HepG2 (cell line): ENCODE data around the gene CCNQ. TPM values are rescaled to one million over a fixed set of nuclear protein-coding genes. Genes with fewer than 3 reads are reported as not detected.

Source experiments
- ATAC-seq: fragments of 200-7000 bp; cut with Tn5 transposase; 3 replicates; pipeline ENCODE4 v1.9.1; 2020; ENCODE audit warnings: mild to moderate bottlenecking, moderate library complexity
- BruUV-seq: library from RNA; stranded (reverse); fragments of 400-500 nt; replicated peaks from 2 replicates; lab custom pipeline; 2021; lab: Mats Ljungman, UMichigan
- CTCF ChIA-PET: fragments of 300-600 bp; formaldehyde crosslinking; extraction: SDS; loops from one replicate; lab custom pipeline; 2021; ENCODE audit warnings: low total read pairs, inconsistent platforms, low intra/inter-chr PET ratio; lab: Yijun Ruan, JAX
- POLR2A ChIA-PET: fragments of 350-600 bp; sonication (Branson Sonifier 250); formaldehyde crosslinking; loops from one replicate; lab custom pipeline; 2020; ENCODE audit warnings: antibody characterized with exemption, inconsistent platforms; lab: Yijun Ruan, JAX
- DNase-seq: peaks from one replicate; pipeline ENCODE4 v3.0.0-alpha.2; 2015; ENCODE audit warnings: low spot score
- FAIRE-seq: peaks from 3 replicates; lab custom pipeline; 2011; peaks lifted over from hg19 to GRCh38; lab: Jason Lieb, UNC
- H2AFZ ChIP-seq: one replicate; pipeline ENCODE4 v1.6.1; 2011; ENCODE audit warnings: low read length, inconsistent platforms
- H3K27ac ChIP-seq: fragments of 300-600 bp; 3 replicates; pipeline ENCODE4 v1.8.0; 2011; ENCODE audit warnings: mixed run types, mild to moderate bottlenecking, mixed read lengths, low read length, inconsistent platforms; ENCODE audit not compliant: insufficient read depth; ENCODE audit errors: extremely low read length
- H3K27me3 ChIP-seq, 2 experiments: fragments of 200-600 bp in 1 of 2; 2 replicates in 1 of 2; 3 replicates in 1 of 2; pipeline versions ENCODE4 v1.6.0 to v1.8.0; 2011; ENCODE audit warnings: low read length in 2 of 2, mild to moderate bottlenecking in 2 of 2, moderate library complexity in 2 of 2, inconsistent platforms in 1 of 2; ENCODE audit not compliant: insufficient read depth in 2 of 2, control insufficient read depth in 1 of 2
- H3K36me3 ChIP-seq, 2 experiments: fragments of 200-600 bp in 1 of 2; replicated peaks in 1 of 2; 2 replicates in 1 of 2; 3 replicates in 1 of 2; pipeline versions ENCODE4 v1.5.1 to v1.8.0; 2011; ENCODE audit warnings: low read length in 2 of 2, inconsistent platforms in 1 of 2; ENCODE audit not compliant: insufficient read depth in 2 of 2, control insufficient read depth in 1 of 2
- H3K4me1 ChIP-seq: 2 replicates; pipeline ENCODE4 v1.5.1; 2012; ENCODE audit warnings: low read length, inconsistent platforms; ENCODE audit not compliant: insufficient read depth
- H3K4me2 ChIP-seq: 2 replicates; pipeline ENCODE4 v1.6.0; 2011; ENCODE audit warnings: low read depth, low read length, inconsistent platforms
- H3K4me3 ChIP-seq, 3 experiments: fragments of 200-600 bp in 1 of 3; sonication (generic), shearing (Covaris generic) in 1 of 3; replicated peaks in 1 of 3; 2 replicates each; pipeline ENCODE4 v1.5.1; 2011 to 2016; ENCODE audit warnings: low read length in 3 of 3, inconsistent platforms in 2 of 3, low read depth in 2 of 3, mild to moderate bottlenecking in 2 of 3, control low read depth in 1 of 3, mixed read lengths in 1 of 3; ENCODE audit not compliant: insufficient read depth in 1 of 3
- H3K79me2 ChIP-seq: one replicate; pipeline ENCODE4 v1.6.1; 2011; ENCODE audit warnings: low read length, inconsistent platforms; ENCODE audit not compliant: insufficient read depth
- H3K9ac ChIP-seq: 2 replicates; pipeline ENCODE4 v1.6.0; 2011; ENCODE audit warnings: mild to moderate bottlenecking, low read depth, low read length, inconsistent platforms; ENCODE audit not compliant: insufficient read depth
- H3K9me3 ChIP-seq: 2 replicates; pipeline ENCODE4 v1.5.1; 2012; ENCODE audit warnings: mild to moderate bottlenecking, low read length
- H4K20me1 ChIP-seq: 2 replicates; pipeline ENCODE4 v1.6.0; 2011; ENCODE audit warnings: inconsistent platforms, mild to moderate bottlenecking, low read length, moderate library complexity; ENCODE audit not compliant: insufficient read depth
- AKAP8 ChIP-seq: sonication (generic); formaldehyde crosslinking; IDR thresholded peaks from 2 replicates; pipeline ENCODE4 v1.5.1; 2020; ENCODE audit warnings: mild to moderate bottlenecking, missing genetic modification reagents
- DR1 ChIP-seq: sonication (generic); formaldehyde crosslinking; IDR thresholded peaks from 2 replicates; pipeline ENCODE4 v1.8.0; 2021; ENCODE audit warnings: mild to moderate bottlenecking, missing genetic modification reagents, inconsistent platforms
- FOXM1 ChIP-seq: sonication (generic); formaldehyde crosslinking; IDR thresholded peaks from 2 replicates; pipeline ENCODE4 v1.5.0; 2020; ENCODE audit warnings: missing genetic modification reagents
- MIER3 ChIP-seq: IDR thresholded peaks from 2 replicates; pipeline ENCODE4 v1.6.1; 2016; ENCODE audit warnings: missing compliant biosample characterization, borderline replicate concordance
- NR3C1 ChIP-seq: sonication (generic); formaldehyde crosslinking; IDR thresholded peaks from 2 replicates; pipeline ENCODE4 v1.4.0; 2020; ENCODE audit warnings: missing genetic modification reagents
- SATB2 ChIP-seq: sonication (generic); formaldehyde crosslinking; IDR thresholded peaks from 2 replicates; pipeline ENCODE4 v1.5.0; 2020; ENCODE audit warnings: missing genetic modification reagents
- TARDBP ChIP-seq: sonication (generic); formaldehyde crosslinking; IDR thresholded peaks from 2 replicates; pipeline ENCODE4 v1.8.0; 2022; ENCODE audit warnings: mild to moderate bottlenecking, missing genetic modification reagents
- ZNF274 ChIP-seq: sonication (generic); formaldehyde crosslinking; IDR thresholded peaks from 2 replicates; pipeline ENCODE4 v1.5.1; 2020; ENCODE audit warnings: mild to moderate bottlenecking, missing genetic modification reagents
- ZNF343 ChIP-seq: sonication (generic); formaldehyde crosslinking; IDR thresholded peaks from 2 replicates; pipeline ENCODE4 v1.4.0; 2020; ENCODE audit warnings: mild to moderate bottlenecking, missing genetic modification reagents
- ZNF362 ChIP-seq: sonication (generic); formaldehyde crosslinking; IDR thresholded peaks from 2 replicates; pipeline ENCODE4 v1.4.0; 2020; ENCODE audit warnings: missing genetic modification reagents, mild to moderate bottlenecking, borderline replicate concordance
- ZNF678 ChIP-seq: sonication (generic); formaldehyde crosslinking; IDR thresholded peaks from 2 replicates; pipeline ENCODE4 v1.4.0; 2020; ENCODE audit warnings: mild to moderate bottlenecking, missing genetic modification reagents
- ZNF746 ChIP-seq: sonication (generic); formaldehyde crosslinking; IDR thresholded peaks from 2 replicates; pipeline ENCODE4 v1.8.0; 2022; ENCODE audit warnings: mild to moderate bottlenecking, missing genetic modification reagents
- ZNF770 ChIP-seq: sonication (generic); formaldehyde crosslinking; IDR thresholded peaks from 2 replicates; pipeline ENCODE4 v1.5.0; 2020; ENCODE audit warnings: mild to moderate bottlenecking, missing genetic modification reagents
- ZNF776 ChIP-seq: sonication (generic); formaldehyde crosslinking; IDR thresholded peaks from 2 replicates; pipeline ENCODE4 v1.4.0; 2020; ENCODE audit warnings: mild to moderate bottlenecking, missing genetic modification reagents
- WGBS: methylation state at CpG from one replicate; pipeline ENCODE4 v1.1.6; 2017; ENCODE audit warnings: low lambda C conversion rate; 5-methylcytosine and 5-hydroxymethylcytosine counted together
- in situ Hi-C: cut with HindIII; loops from 2 replicates; pipeline ENCODE4 v1.10.0; 2017; ENCODE audit warnings: low pct_unique_long_range_greater_than_20kb; ENCODE audit not compliant: extremely low pct_ligation_motif_present
- intact Hi-C: fragments of 100-400 bp; cut with micrococcal nuclease; formaldehyde crosslinking; loops from one replicate; pipeline ENCODE4 v1.10.0; 2022; ENCODE audit not compliant: unreplicated experiment
- polyA plus RNA-seq, 8 experiments: library from polyadenylated mRNA; depleted of rRNA in 3 of 8; stranded (reverse) in 7 of 8; unstranded in 1 of 8; fragments of >200 nt; fragmentation: Illumina TruSeq in 4 of 8; extraction: Trizol in 4 of 8; gene quantifications; 2 replicates each; pipeline versions ENCODE4 v1.2.1 to v1.2.3, GENCODE V29; 2011 to 2016; ENCODE audit warnings: low read depth in 4 of 8, missing spikeins in 1 of 8, mixed read lengths in 1 of 8; ENCODE audit not compliant: insufficient read depth in 1 of 8
- total RNA-seq, 5 experiments: library from RNA; depleted of rRNA; stranded (reverse); fragments of >200 nt; fragmentation: Illumina TruSeq; extraction: Trizol; gene quantifications; 2 replicates each; pipeline ENCODE4 v1.2.3, GENCODE V29; 2016; ENCODE audit warnings: low read depth in 1 of 5

The CCNQ gene
- total and polyA plus RNA-seq, 2 of the 13 experiments (the other 11 are each of a cell fraction or from before 2014, with no cell fraction given) = 15.0 to 25.5 TPM

DNA sequence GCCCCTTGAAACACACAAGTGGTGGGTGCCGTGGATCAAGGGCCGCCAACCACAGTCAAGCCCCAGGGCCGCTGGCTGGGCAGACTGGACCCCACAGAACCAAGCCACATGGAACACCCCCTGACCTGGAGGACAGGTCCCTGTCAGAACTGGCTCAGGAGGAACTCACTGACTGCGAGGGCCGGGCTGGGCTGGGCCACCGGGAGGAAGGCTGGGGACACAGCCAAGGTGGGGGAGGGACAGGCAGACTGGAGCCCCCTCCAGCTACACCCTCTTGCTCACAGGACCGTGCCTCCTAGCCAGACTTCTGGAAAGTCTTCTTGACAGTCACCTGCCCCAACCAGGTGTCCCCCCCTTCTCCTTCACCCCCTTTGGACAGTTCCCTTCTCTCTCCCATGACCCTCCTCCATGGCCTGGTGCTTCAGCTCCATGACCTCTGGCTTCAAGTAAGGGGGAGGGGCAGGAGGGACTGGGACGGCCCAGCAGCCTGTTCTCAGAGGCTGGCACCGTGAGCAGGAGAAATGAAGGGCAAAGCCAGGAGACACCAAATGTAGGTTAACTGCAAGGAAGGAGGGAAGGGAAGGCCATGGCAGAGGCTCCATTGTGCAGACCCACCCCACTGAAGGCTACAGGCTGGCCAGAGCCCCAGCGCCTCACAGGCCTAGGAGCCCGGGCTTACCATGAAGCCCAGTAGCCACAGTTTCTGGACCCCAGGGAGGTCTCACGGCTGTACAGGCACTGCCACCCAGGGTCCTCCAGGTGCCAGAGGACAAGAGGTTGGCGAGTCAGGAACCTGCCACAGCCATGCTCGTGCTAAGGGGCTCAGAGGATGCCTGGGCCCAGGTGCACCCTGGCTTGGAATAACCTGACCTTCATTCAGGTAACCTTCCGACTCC lies 25.5 kb upstream of the CCNQ start (continued):
- TF ChIP-seq ZNF770 = no peak

GRCh38 chrX:153623310-153624029 lies 24.5 kb upstream of the CCNQ start:
- BruUV-seq = TSS peak; percentile 57
- H3K27ac ChIP-seq = peak overlapping the region; percentile 100
- H2AFZ ChIP-seq = no peak overlapping the region
- POLR2A ChIA-PET = interaction anchor here (1.0 to 11.8 kb wide), 9 partner anchors 10 to 153 kb away, joined by 3 to 596 read pairs (median 6); partner anchors contain the start of genes CCNQ, DUSP9 and HAUS7
- CTCF ChIA-PET = no interaction called here
- 0% methylated on average over 3 of the region's 16 CpGs for WGBS
- peaks cover 74% of the 10 kb centered on the region for H3K4me1 ChIP-seq
- FAIRE-seq (no peak), DNase-seq (peak; percentile 79), ATAC-seq (peak; percentile 35)
- in situ Hi-C loops = no loop called here
- H3K36me3 ChIP-seq = no peaks in the 10 kb centered on the region
- no peaks in the 10 kb centered on the region for H4K20me1 ChIP-seq
- H3K79me2 ChIP-seq = peaks cover 22% of the 10 kb centered on the region
- intact Hi-C loops = loop anchor here (1.0 to 2.0 kb wide), 3 partner anchors 13 to 21 kb away; no protein-coding TSS in a partner anchor
- no peaks in the 10 kb centered on the region for H3K27me3 ChIP-seq
- peak overlapping the region; percentile 95 for H3K9ac ChIP-seq
- peak overlapping the region; percentile 45 to 77 (median 69); a peak in 5 of 6 replicates for H3K4me3 ChIP-seq
- peak overlapping the region; percentile 91 for H3K4me2 ChIP-seq
- H3K9me3 ChIP-seq = no peaks in the 10 kb centered on the region
- TF ChIP-seq TARDBP (CRISPR knock-in tag) = peak; percentile 82
- no peak for TF ChIP-seq ZNF776 (CRISPR knock-in tag)
- TF ChIP-seq MIER3 (CRISPR knock-in tag) = peak; percentile 24; the same call in 1 of the 2 replicates
- TF ChIP-seq ZNF678 (CRISPR knock-in tag) = no peak
- no peak for TF ChIP-seq SATB2 (CRISPR knock-in tag)
- TF ChIP-seq NR3C1 = no peak
- TF ChIP-seq ZNF362 (CRISPR knock-in tag) = no peak
- peak; percentile 87 for TF ChIP-seq AKAP8 (CRISPR knock-in tag)
- no peak for TF ChIP-seq ZNF274
- peak; percentile 95 for TF ChIP-seq ZNF746 (CRISPR knock-in tag)
- TF ChIP-seq FOXM1 (CRISPR knock-in tag) = no peak
- no peak for TF ChIP-seq ZNF343
- TF ChIP-seq DR1 (CRISPR knock-in tag) = no peak; the same call in 1 of the 2 replicates
